Hematopoietic multipotent progenitor cell treated with erythropoietin and hydrocortisone succinate and interleukin-3 and kit ligand, for 8 days (in vitro differentiated cells): ENCODE data around the gene PSMF1.

Experiments
- DNase-seq: peaks from one replicate; pipeline ENCODE4 v3.0.0-alpha.2; 2015

PSMF1 gene, protein sequence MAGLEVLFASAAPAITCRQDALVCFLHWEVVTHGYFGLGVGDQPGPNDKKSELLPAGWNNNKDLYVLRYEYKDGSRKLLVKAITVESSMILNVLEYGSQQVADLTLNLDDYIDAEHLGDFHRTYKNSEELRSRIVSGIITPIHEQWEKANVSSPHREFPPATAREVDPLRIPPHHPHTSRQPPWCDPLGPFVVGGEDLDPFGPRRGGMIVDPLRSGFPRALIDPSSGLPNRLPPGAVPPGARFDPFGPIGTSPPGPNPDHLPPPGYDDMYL

DNA sequence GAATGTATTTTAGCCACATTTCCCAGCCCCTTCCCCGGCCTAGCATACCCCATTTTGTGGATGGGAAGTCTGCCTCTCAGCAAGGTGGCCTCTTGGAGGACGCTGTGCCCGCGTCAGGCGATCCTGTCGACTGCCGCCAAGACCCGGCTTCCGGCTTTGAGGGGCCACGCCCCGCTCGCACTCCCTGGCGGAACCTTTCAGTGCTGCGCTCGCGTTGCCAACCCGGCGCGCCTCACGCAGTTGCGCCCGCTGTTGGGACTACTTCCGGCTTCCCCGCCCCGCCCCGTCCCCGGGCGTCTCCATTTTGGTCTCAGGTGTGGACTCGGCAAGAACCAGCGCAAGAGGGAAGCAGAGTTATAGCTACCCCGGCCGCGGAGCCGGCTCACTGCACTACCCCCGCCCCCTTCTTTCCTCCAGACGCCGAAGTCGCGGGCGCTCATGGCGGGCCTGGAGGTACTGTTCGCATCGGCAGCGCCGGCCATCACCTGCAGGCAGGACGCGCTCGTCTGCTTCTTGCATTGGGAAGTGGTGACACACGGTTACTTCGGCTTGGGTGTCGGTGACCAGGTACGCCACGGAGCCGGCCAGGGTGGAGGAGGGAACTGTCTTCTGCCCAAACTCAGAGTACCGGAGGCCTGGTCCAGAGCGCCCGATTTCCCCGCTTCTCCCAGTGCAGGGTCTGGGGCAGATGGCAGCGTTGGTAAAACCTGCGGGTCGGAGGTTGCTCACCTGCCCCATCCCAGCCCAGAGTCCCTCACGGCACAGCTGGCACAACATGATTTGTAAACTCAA, at the start of gene PSMF1:
TSS of gene PSMF1 (plus strand) at position 267 of the 792 bp plus-strand sequence. CDS start at position 439, 172 bp downstream.
- peak; percentile 95 for DNase-seq

DNA sequence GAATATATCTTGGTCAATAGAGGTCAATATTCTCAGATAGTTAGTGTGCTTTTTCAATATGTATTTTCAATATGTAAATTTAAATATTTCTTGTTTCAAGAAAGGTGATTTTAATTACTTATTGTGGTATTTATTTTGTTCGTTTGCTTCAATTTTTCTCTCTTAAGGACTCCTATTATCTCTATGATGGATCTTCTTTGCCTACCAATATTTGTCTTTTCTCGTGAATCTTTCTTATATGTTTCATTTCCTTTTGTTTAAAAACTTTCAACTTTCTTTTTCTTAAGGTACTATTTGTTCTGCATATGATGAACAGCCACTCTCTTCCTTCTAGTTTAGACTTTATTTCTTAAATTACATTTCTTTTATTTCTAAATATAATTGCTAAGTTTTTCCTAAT, 46.1 kb upstream of the PSMF1 start:
- no peak for DNase-seq

DNA sequence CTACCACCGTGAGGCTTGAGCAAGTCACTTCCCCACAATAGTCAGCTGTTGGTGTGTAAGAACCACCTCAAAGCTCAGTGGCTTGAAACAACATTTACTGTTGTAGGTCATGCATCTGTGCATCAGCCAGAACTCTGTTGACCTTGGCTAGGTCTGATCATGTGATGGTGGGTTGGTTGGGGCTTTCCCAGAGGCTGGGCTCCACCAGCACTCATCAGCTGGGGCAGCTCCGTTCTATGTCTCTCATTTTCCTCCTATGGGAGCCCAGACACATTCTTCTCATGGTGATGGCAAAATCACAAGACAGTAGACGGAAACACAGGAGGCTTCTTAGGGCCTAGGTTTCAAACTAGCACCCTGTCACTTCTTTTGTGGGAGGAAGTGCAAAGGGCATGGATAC, 42.8 kb upstream of the PSMF1 start:
- DNase-seq, result no peak

DNA sequence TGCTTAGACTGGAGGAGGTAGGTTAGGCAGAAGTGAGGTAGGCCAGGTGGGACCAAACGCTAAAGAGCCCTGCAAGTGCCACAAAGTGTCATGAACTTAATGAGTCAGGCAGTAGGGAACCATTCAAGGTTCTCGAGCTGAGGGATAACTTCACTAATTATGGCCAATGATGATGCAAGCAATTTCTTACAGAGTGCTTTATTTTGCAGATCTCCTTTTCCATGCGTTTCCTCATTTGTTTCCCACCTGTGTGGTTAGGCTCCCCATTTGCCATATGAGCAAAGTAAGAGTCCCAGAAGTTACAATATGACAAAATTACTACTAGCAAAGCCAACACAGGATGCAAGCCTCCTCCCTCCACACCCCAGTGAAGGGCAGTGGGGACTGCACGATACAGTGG, 36.5 kb upstream of the PSMF1 start:
- DNase-seq, result no peak

DNA sequence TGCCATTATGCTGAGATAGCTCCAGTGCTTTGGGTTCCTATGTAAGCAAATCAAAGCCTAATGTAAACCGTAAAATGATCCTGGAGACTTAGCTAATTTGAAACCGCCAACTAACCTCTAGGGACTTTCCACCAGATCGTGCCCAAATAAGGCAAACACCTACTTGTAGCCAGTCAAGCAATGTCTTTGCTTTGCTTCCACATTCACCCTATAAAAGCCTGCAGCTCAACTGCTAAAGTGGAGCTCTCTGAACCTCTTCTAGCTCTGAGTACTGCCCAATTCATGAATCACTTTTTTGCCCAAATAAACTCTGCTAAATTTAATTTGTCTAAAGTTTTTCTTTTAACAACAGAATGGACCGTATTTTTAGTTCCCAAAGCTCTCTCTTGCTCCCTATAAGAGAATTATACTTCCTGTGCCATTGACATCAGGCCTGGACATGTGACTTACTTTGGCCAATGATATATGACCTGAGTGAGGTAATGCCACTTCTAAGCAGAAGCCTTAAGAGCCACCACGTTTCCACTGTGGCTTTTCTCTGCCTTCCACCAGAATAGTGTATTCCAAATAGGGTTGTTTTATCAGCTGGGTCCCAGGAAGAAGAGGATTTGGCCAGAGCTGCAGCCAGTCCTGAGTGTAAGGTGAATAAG, 34.8 kb upstream of the PSMF1 start:
- DNase-seq, result no peak

DNA sequence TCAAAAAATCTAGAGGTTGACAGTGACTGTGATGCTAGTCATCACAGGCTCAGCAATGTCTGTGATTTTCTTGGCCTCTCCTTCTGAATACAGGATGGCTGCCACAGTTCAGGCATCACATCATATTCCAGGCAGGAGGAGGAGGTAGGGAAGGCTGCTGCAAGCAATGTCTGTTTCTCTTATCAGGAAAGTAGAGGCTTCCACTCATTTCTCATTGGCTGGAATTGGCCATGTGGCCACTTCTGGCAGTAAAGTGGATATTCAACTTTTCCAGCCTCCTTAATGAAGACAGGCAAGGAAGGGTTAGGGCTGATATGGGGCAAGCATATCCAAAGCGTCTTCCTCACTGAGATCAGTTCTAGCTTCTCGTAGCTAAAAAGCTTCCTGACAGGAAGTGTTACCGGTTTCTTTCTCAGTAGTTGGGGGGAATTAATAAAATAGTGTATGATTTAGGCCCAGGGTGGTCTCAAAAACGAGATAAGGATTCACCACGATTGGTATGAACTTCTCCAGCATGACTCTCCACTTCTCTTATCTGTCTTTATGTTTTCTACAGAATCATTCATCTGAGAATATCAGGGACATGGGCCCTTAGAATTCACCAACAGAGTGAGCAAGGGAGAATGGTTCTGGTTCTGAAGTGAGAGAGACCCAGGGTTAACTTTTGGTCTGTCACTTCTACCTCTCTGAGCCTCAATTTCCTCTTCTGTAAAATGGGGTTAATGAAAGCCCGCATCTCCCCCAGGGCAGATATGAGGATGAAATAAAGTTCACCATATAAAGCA, 32.7 kb upstream of the PSMF1 start:
- DNase-seq, result peak; percentile 16

DNA sequence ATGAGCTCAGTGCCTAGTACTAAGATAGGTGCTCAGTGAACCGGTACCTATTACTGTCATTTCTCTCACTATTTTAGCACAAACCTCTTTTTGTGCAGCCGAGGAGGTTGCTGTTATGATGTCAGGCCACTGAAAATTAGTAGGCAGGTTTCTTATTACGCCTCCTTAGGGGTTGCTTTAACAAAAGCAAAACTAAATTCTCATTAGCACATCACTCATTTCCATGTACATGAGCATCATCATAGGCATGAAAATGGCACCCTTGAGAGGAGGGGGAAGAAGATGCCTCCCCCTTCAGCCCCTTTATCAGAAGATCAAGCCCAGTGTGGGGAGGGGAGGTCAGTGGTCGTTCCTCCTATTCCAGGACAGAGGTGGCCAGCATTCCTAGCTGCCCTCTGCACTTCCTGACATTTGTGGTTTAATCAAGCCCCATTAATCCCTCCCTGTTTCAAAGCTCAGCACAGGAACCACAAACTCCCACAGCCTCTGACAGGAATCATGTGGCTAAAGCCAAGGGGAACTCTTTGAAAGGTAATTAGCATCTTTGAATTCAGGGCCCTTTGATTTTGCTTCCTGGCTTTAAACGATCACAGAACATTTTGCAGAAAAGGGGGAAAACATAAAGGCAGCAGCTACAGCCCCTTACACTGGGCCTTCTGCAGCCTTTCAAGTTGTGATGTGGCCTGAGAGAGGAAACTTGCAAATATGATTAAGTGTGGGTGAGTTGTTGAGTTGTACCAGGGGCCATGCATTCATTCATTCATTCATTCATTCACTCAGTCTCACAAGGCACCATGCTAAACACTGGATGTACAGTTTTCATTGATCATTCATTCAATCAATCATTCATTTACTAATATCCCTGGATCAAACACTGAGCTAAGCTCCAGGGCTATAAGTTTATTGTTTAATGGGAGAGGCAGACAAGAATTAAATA, 31.9 kb upstream of the PSMF1 start:
- no peak for DNase-seq

DNA sequence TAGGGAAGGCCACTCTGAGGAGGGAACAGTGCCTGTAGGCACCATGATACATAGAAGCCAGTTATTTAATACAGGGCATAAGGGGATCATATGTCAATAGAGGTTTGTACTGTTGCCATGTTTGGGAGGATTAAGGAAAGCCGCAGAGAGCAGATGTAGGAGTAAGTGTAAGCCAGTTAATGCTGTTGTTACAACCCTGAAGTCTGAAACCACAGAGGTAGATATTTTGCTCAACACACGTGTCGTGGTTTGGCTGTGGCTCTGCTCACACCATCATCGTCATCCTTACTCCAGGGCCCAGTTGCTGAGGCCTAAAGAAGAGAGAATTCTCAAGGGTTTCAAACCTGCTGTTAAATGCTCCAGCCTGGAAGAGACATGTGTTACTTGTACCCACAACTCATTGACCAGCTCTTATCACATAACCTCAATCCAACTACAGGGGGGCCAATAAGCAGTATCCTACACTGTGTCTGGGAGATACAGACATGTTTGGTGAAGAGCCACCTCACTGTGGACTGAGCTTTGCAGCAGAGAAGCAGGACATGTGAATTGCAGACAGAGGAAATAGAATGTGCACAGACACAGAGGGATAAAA, 31.0 kb upstream of the PSMF1 start:
- peak; percentile 54 for DNase-seq

DNA sequence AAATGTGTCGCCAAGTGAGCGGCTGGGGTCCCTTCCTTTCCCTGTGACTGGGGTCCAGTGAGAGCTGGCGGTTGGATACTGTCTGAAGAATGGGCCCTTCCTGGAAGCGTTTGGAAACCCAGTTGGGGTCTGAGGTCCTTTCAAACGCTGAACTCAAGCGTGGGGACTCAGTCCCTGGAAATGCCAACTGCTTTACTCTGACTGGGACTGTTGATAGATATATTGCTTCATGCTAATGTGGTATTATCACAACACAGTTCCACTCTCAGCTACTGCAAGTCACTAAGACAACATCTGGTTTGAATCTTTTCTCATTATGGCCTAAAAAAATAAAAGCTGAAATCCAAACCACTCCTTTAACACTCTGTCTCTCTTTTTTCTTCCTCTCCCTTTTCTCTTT, 23.7 kb upstream of the PSMF1 start:
- DNase-seq, result no peak

DNA sequence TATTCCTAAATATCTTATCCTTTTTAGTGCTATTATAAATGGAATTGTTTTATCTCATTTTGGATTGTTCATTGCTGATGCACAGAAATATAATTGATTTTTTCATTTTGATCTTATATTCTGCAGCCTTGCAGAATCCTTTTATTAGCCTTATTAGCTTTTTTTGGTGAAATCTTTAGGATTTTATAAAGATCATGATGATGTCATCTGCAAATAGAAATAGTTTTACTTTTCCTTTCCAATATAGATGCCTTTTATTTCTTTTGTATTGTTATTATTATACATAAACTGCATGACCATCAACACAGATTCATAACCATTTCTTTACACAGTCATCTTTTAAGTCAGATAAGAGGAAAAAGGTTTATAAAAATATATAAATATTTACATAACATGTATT, 16.9 kb upstream of the PSMF1 start:
- no peak for DNase-seq

DNA sequence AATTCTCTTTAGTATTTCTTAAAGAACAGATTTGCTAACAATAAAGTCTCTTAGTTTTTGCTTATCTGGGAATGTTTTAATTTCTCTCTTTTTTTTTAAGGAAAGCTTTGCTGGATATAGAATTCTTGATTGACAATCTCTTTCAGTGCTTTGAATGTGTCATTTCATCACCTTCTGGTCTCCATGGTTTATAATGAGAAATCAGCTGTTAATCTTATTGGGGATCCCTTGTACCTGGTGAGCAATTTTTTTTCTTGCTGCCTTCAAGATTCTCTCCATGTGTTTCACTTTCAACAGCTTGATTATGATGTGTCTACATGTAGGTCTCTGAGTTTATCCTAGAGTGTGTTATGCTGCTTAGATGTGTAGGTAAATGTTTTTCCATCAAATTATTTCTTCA, 16.4 kb upstream of the PSMF1 start:
- DNase-seq, result no peak

DNA sequence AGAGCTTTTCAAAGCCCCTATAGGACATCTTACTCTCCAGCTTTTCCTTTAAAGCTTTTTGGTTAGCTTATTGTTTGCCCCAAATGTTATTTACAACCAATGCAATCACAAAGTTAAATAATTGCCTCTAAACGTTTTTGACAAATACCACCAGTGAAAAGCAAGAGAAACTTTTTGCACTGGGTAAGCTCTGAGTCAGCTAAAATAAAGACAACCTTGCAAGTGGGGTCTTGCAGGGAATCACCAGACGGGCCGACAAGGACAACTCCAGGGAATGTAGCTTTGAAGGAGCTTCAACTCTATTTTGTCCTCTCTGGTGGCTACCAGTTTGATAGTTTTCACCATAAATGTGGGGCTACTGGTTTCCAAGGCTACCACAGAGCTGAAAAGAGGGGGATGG, 14.7 kb upstream of the PSMF1 start:
- no peak for DNase-seq

DNA sequence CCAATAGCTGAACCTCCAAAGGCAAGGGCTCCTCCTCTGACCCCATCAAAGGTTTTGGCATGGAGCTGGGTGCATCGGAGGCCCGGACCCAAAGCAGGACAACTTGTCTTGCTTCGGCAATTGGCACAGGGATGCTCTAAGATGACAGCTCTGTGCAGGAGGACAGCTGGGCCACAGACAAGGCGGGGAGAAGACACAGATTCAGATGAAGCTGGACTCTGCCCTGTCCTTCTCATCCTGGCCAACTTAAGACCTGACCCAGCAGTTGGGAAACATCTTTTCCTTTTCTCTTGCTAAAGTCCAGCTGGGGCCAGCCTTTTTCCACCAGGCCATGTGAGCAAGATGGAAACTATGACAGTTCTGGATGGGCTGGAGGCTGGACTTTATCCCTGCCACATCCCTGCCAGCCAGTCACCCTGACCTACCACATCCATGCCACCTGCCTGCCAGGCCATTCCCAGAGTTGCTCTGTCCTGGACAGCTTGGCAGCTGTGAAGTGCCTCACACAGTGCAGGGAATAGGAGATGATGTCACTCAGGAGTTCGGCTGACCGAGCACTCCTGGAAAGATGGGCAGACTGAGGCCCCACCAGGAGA, 12.7 kb upstream of the PSMF1 start:
- DNase-seq, result no peak

DNA sequence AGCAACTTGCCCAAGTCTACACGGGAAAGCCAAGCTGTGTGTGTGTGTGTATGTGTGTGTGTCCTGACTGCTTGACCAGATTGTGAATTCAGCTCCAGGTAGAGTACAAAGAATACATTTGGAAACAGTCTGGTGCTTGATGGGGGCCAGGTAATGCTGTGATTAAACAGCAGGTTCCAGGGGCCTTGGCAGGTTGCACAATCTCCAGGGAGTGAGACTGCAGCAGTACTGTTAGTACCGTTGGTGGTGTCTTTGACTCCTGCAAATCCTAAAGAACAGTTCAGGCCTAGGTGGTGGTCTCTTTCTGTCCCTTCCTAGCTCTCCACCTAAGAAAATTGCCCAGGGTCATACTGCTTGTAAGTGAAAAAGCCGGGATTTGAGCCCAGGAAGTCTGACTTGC, 11.2 kb upstream of the PSMF1 start:
- DNase-seq, result no peak

DNA sequence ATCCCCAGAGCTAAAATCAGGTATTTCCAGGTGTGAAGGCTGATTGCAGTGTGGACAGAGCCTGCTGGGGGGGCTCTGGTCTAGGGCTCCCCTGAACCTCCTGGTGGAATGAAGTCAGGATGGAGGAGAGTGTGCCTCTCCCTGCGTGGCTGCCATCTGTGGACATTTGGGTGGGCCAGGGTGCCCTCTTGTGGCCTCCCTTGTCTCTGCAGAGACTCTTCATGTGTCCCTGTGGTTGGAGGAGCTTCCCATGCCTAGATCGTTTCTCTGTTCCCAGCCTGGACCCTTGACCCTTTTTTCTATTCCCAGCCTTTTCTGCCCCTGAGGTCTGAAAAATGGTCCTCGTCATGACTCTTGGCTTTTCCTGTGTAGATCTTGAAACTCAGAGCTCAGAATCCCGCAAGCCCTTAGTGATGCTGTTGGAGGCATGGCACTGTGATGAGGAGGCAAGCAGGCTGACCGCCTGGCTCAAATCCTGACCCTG, 9.9 kb upstream of the PSMF1 start:
- peak; percentile 70 for DNase-seq

DNA sequence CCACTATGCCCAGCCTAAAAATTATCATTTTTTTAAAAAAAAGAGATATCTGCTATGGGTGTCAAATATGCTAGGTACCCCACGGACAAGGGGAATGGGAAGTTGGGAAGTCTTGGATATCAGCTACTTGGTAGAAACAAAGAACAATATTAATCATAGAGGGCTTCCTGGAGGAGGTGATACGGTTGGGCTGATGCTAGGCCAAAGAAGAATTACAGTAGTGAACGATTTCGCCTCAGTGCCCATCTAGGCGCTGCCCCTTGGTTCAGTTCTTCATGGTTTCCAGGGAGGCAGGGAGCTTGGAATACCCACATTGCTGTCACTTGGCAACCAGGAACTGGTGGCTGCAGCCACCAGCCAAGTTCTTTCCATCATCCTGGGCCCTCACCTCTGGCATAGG, 5.5 kb upstream of the PSMF1 start:
- no peak for DNase-seq

DNA sequence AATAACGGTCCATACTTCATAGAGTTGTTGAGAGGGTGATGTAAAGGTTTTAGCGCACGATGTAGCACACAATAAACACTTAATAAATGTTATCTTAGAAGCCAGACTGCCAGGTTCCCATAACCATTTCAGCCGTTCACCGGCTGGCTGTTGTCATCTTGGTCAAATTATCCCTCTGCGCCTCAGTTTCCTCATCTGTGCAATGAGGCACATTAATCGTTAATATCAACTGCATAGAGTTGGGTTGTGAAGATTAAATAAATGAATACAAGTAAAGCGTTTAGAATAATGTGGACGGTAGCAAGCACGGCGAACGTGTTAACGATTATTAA, 432 bp upstream of the PSMF1 start:
- DNase-seq, result peak; percentile 34

DNA sequence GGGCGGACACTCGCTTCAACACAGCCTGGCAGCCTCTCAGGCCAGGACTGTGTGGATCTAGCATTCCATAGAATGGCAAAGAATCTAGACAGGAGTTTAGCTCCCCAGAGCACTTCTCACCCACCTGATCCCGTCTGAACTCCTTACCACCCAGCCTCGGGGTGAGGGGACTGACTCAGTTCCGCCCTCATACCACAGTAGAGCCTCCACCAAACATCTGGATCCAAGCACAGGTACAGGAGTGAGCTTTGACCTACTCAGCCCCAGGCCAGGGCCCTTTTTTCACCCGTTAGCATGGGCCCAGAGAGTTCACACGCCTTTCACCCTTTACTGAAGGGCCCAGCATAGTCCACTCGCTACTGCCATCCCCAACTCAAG, 715 bp downstream of the PSMF1 start:
- DNase-seq, result no peak

DNA sequence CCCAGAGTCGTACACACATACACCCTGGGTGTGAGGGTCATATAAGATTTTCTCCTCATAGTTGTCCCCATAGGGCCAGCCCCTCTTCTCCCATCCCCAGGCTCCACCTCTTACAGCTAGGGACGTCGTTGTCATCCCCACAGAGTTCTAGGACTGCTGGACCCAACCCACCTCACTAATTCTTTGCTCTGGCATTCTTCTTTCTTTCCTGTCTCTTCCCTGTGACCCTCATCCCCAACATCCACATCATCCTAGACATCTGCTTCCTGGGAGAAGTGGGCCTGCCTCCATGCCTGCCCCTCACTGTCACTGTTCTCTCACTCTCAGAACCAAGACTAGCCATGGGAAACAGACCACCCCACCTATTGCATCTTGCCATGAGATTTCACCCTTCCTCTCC, 1.1 kb downstream of the PSMF1 start:
- DNase-seq, result no peak

DNA sequence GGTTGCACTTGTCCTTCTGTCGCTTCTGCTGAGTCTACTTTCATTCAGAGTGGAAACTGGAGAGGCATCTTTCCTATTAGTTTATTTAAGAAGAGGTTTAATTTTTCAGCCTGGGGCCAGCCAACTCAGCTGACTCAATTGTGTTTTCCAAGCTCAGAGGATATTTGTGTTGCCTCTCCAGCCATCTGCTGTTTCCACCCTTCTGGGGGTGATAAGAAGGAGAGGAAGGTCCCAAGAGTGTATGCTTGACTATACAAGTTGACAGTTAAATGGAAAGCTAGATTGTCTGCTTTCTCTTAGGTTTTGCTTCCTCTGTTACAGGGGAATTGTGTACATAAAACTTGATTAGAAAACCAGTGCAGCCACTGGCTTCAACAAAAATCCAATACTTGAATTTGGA, 3.0 kb downstream of the PSMF1 start:
- peak; percentile 90 for DNase-seq
